GM19438 (cell line): ENCODE data around the gene PDGFC.
"Not testable (repeated sequence)": the region's sequence is repeated elsewhere in the genome, so short reads cannot be mapped to it uniquely, and the experiment has no call there.

Experiments
- ATAC-seq: cut with Tn5 transposase; IDR thresholded peaks from one replicate; pipeline ENCODE4 v1.9.1; 2021; ENCODE audit warnings: low read depth; ENCODE audit not compliant: unreplicated experiment

Gene PDGFC

GRCh38 chr4:156923525-156923924, 48.1 kb downstream of the PDGFC start:
- no peak for ATAC-seq

GRCh38 chr4:156915221-156915620, 56.4 kb downstream of the PDGFC start:
- ATAC-seq: no peak

- no peak for ATAC-seq
Observed at GRCh38 chr4:156913234-156913633, 58.4 kb downstream of the PDGFC start.

- ATAC-seq: no peak
Observed at GRCh38 chr4:156909010-156909409, 62.6 kb downstream of the PDGFC start.

- no peak for ATAC-seq
Observed at GRCh38 chr4:156906325-156906724, 65.3 kb downstream of the PDGFC start.

GRCh38 chr4:156901871-156902270, 69.7 kb downstream of the PDGFC start:
- ATAC-seq: no peak

- no peak for ATAC-seq
Observed at GRCh38 chr4:156898373-156899117, 73.1 kb downstream of the PDGFC start.

GRCh38 chr4:156896527-156896926, 75.1 kb downstream of the PDGFC start:
- no peak for ATAC-seq

GRCh38 chr4:156894234-156894633, 77.4 kb downstream of the PDGFC start:
- no peak for ATAC-seq

GRCh38 chr4:156892805-156893204, 78.8 kb downstream of the PDGFC start:
- no peak for ATAC-seq

- ATAC-seq: no peak
Observed at GRCh38 chr4:156889616-156890594, 81.7 kb downstream of the PDGFC start.

GRCh38 chr4:156888762-156889161, 82.8 kb downstream of the PDGFC start:
- ATAC-seq: no peak

- no peak for ATAC-seq
Observed at GRCh38 chr4:156886481-156886880, 85.1 kb downstream of the PDGFC start.

- no peak for ATAC-seq
Observed at GRCh38 chr4:156885374-156885773, 86.2 kb downstream of the PDGFC start.

GRCh38 chr4:156884183-156884582, 87.4 kb downstream of the PDGFC start:
- no peak for ATAC-seq

- no peak for ATAC-seq
Observed at GRCh38 chr4:156875704-156876103, 95.9 kb downstream of the PDGFC start.

GRCh38 chr4:156875055-156875454, 96.5 kb downstream of the PDGFC start:
- ATAC-seq: no peak

GRCh38 chr4:156873799-156874198, 97.8 kb downstream of the PDGFC start:
- no peak for ATAC-seq

GRCh38 chr4:156870861-156871260, 100.7 kb downstream of the PDGFC start:
- ATAC-seq: no peak

GRCh38 chr4:156870131-156870530, 101.5 kb downstream of the PDGFC start:
- ATAC-seq: no peak

GRCh38 chr4:156866088-156866487, 105.5 kb downstream of the PDGFC start:
- not testable (repeated sequence) for ATAC-seq

GRCh38 chr4:156865451-156865850, 106.1 kb downstream of the PDGFC start:
- ATAC-seq: no peak
